Measurements from ENCODE around the gene ZNF689.
A peak's percentile ranks its signal among the peaks of the same experiment; 100 is the strongest.

The ZNF689 gene

DNA sequence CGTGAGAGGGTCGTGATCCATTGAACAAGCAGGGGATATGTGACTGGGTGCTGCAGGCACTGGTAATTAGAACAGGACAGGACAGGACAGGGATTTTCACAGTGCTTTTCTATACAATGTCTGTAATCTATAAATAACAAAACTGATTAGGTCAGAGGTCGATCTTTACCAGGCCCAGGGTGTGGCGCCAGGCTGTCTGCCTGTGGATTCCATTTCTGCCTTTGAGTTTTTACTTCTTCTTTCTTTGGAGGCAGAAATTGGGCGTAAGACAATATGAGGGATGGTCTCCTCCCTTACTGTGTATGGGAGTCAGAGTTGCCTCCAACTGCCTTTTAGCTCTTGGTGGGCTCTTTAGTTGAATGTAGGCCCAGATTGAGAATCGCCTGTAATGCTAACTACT lies 50.5 kb downstream of the ZNF689 start:
- DNase-seq: no peak

GRCh38 chr16:30558789-30559377 lies 51.3 kb downstream of the ZNF689 start:
- DNase-seq: no peak

DNA sequence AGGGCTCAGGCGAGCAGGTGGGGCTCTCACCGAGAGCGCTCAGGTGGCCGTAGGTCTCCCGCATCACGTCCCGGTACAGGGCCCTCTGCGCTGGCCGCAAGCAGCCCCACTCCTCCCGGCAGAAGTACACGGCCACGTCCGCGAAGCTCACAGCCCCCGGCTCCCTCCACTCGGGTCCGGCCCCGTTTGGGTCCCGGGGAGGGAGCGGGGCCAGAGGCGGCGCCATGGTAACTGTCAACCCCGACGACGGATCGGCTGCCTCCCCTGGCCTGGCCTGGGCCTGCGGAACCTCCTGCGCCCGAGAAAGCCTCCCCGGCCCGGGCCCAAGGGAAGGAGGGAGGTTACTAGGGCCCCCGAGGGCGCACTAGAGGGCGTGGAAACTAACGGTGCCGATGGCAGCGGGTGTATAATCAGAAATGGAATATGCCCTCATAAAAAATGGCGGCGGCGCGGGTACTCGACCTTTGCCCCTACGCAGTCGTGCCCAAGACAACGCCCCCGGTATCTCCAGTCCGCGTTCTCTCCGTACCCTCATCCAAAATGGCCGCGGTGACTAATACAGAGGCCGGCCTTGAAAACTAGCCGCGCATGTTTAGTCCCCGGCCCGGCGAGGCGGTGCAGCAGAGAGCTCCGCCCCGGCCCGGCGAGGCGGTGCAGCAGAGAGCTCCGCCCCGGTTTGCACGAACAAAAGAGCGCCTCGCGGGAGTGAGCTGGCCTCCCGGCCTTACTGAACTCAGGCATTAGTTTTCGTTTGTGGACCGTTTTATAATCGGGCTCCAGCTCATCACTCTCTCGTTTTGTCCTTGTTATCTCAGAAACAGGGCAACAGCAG lies 52.0 kb downstream of the ZNF689 start, which contains the start of gene ZNF764:
TSS of gene ZNF764 (minus strand) at position 418 of the 832 bp plus-strand sequence. CDS start at position 226, 192 bp downstream.
- peak; percentile 82 for DNase-seq

GRCh38 chr16:30557707-30557956 lies 52.6 kb downstream of the ZNF689 start:
- DNase-seq: no peak

GRCh38 chr16:30556125-30556473 lies 54.1 kb downstream of the ZNF689 start:
- no peak for DNase-seq

DNA sequence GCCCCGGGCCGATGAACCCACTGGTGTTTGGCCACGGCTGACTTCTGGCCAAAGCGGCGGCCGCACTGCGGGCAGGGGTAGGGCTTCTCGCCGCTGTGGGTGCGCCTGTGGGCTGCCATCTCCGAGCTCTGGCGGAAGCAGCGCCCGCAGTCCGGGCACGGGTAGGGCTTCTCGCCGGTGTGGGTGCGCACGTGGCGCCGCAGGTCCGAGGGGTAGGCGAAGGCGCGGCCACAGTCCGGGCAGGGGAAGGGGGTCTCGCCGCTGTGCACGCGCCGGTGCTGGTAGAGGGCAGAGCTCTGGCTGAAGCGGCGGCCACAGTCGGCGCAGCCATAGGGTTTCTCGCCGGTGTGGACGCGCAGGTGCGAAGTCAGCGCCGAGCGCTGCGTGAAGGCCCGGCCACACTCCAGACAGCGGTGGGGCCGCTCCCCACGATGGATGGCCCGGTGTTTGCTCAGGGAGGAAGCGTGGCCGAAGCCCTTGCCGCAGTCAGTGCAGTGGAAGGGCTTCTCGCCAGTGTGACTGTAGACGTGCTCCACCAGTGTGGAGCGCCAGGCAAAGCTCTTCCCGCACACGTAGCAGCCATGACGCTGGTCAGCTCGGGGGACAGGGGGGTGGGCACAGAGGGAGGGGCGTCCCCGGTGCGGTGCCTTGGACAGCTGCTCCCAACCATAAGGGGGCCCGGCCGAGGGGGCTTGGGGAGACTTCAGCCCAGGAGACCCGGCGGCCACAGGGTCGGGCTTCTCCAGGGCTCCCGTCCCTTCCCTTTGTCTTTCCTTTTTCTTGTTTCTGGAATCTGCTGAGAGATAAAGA lies 54.7 kb downstream of the ZNF689 start:
- no peak for DNase-seq

DNA sequence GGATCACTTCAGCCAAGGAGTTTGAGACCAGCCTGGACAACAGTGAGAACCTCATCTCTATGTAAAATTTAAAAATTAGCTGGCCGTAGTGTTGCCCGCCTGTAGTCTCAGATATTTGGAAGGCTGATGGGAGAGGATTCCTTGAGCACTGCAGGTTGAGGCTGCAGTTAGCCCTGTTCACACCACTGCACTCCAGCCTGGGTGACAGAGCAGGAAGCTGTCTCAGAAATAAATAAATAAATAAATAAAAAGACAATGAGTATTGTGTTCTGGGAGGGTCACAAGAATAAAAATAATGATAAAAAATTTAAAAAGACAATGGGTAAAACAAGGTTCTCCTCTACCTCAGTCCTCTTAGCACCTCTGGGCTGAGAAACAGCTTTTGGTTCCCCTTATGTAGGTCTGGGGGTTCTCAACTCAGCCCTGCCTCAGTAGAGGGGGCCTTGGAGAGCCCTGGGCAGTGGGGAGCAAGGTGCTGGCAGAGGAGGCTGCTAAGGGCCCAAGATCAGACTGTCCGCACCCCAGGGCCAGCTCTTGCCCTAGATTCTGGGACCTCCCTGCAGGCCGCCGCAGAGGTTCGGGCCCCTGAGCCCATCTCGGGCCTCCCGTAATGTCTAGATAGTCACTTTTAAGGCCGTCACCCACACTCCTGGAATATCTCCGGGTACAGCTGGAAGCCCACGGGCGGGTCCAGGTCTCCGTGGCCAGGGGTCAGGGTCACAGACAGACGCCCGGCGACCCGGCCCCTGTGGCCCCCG lies 55.5 kb downstream of the ZNF689 start:
- no peak for DNase-seq

DNA sequence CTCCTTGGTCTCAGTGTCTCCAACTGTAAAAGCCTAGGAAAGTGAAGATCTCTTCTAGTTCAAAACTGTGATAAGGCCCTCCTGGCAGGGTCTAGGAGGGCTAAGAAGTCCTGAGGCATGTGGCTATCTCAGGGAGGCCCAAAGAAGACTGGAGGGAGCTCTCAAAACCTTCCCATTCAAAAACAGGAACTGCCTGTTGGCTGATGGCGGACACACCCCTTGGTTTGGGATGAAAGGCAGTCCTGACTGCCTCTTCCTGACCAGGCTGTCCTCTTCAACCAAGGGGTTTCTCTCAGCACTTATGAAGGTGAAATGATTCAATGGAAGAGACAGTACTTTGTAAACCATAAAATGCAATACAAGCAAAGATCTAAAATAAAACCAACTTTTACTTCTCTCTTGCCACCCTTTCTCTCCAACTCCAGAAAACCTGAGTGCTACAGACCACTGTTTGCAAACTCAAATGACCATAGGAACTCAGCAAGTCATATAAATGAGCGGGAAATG lies 56.7 kb downstream of the ZNF689 start:
- no peak for DNase-seq

- no peak for DNase-seq
Observed at GRCh38 chr16:30552956-30553355, 57.2 kb downstream of the ZNF689 start.
